Testis (tissue), 3 donors: Measurements from ENCODE around the gene PAK5. TPM values are rescaled to one million over a fixed set of nuclear protein-coding genes. Genes with fewer than 3 reads are reported as not detected.
A peak's percentile ranks its signal among the peaks of the same experiment; 100 is the strongest.

ENCODE experiments used
- DNase-seq: peaks from one replicate; pipeline ENCODE4 v3.0.0-alpha.2; 2019
- H3K27ac ChIP-seq, 2 donors: fragments of 200-600 bp; sonication (generic); one replicate each; pipeline ENCODE4 v1.5.1; 2019
- H3K27me3 ChIP-seq: fragments of 200-600 bp; sonication (generic); one replicate; pipeline ENCODE4 v1.5.1; 2019
- H3K36me3 ChIP-seq: fragments of 200-600 bp; sonication (generic); one replicate; pipeline ENCODE4 v1.5.1; 2017; ENCODE audit warnings: low read depth; ENCODE audit errors: missing control alignments
- H3K4me1 ChIP-seq: fragments of 200-600 bp; sonication (generic); one replicate; pipeline ENCODE4 v1.5.1; 2019
- H3K4me3 ChIP-seq, 2 donors: fragments of 200-600 bp; sonication (generic); one replicate each; pipeline ENCODE4 v1.5.1; 2017 to 2019
- H3K9me3 ChIP-seq: fragments of 200-600 bp; sonication (generic); one replicate; pipeline ENCODE4 v1.5.1; 2017
- POLR2A ChIP-seq: fragments of 450-650 bp; IDR thresholded peaks from one replicate; pipeline ENCODE4 v1.6.1; 2017; ENCODE audit warnings: antibody characterized with exemption, mild to moderate bottlenecking, moderate library complexity
- WGBS, 2 donors: methylation state at CpG; one replicate each; pipeline ENCODE4 v1.1.5; 2018; 5-methylcytosine and 5-hydroxymethylcytosine counted together
- intact Hi-C: fragments of 100-400 bp; cut with DNase I; formaldehyde crosslinking; loops from one replicate; pipeline ENCODE4 v1.15.1; 2023; ENCODE audit warnings: low total_unique reads
- polyA plus RNA-seq: library from polyadenylated mRNA; stranded (reverse); fragments of 350-450 nt; fragmentation: Illumina TruSeq; extraction: RNeasy Lipid Tissue Mini Kit (QIAGEN cat#74804); gene quantifications from one replicate; pipeline ENCODE4 v1.2.3, GENCODE V29; 2014; ENCODE audit warnings: low read depth, low replicate concordance; ENCODE audit not compliant: insufficient read depth
- total RNA-seq, 2 donors: library from RNA; depleted of rRNA; stranded (reverse); fragments of >200 nt; gene quantifications; one replicate each; pipeline ENCODE4 v1.2.3, GENCODE V29; 2016
- TF ChIP-seq, protein P1 (sequence below), 3 experiments: fragments of 450-650 bp in 2 of 3; fragments of 200-600 bp in 1 of 3; sonication (generic) in 1 of 3; IDR thresholded peaks; one replicate each; pipeline ENCODE4 v1.5.1; 2016 to 2019; ENCODE audit warnings: antibody characterized with exemption in 3 of 3, mild to moderate bottlenecking in 2 of 3, moderate library complexity in 1 of 3

The PAK5 gene
- total and polyA plus RNA-seq, 3 donors from 2014 or later: 0.21 to 0.87 (median 0.31) TPM

DNA sequence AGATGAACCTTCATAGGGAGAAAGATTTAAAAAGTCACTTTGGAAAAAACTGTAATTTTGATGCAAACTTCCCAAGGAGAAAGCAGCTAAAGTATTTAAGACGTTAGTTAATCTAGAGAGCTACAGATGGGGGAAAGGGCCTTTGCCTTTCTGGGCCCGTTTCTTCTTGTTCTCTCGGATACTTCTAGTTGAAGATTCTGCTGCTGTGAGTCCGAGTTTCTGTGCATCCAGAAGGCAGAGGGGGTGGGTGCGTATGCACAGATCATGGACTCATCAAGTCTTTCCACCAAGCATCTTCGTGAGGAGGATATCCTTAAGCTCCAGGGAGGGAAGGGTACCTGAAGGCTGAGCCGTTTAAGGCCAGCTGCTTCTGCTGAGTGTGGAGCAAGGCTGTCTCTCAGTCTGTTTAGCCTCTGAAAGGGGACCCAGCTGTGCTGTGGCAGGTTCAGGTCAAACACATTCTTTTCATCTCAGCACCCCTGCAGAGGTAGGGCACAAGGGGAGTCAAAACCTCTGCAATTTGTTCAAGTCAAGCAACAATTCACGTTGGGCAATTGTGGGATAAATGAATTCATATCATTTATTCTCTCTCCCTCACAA, 320.2 kb downstream of the PAK5 start:
- H3K4me1 ChIP-seq: peaks cover 12% of the 10 kb centered on the region
- H3K36me3 ChIP-seq: no peaks in the 10 kb centered on the region
- no peak for DNase-seq
- H3K27me3 ChIP-seq: no peaks in the 10 kb centered on the region
- H3K27ac ChIP-seq: no peak overlapping the region
- intact Hi-C loops: no loop called here
- no peaks in the 10 kb centered on the region for H3K9me3 ChIP-seq
- no peak overlapping the region for H3K4me3 ChIP-seq
- TF ChIP-seq, protein P1, sequence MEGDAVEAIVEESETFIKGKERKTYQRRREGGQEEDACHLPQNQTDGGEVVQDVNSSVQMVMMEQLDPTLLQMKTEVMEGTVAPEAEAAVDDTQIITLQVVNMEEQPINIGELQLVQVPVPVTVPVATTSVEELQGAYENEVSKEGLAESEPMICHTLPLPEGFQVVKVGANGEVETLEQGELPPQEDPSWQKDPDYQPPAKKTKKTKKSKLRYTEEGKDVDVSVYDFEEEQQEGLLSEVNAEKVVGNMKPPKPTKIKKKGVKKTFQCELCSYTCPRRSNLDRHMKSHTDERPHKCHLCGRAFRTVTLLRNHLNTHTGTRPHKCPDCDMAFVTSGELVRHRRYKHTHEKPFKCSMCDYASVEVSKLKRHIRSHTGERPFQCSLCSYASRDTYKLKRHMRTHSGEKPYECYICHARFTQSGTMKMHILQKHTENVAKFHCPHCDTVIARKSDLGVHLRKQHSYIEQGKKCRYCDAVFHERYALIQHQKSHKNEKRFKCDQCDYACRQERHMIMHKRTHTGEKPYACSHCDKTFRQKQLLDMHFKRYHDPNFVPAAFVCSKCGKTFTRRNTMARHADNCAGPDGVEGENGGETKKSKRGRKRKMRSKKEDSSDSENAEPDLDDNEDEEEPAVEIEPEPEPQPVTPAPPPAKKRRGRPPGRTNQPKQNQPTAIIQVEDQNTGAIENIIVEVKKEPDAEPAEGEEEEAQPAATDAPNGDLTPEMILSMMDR (IDR thresholded peaks at IDR 0.05): no peak
- TF ChIP-seq POLR2A: no peak
- WGBS, 2 donors: 46 to 57% methylated on average over 8 of the region's 8 CpGs

- WGBS, 2 donors: 58 to 72% methylated on average over 8 of the region's 8 CpGs
- Histone ChIP-seq H3K9me3 (no peaks in the 10 kb centered on the region), H3K4me3 (no peak overlapping the region), H3K27ac (no peak overlapping the region), H3K27me3 (no peaks in the 10 kb centered on the region), H3K4me1 (peaks cover 12% of the 10 kb centered on the region), H3K36me3 (no peaks in the 10 kb centered on the region)
- DNase-seq: no peak
- intact Hi-C loops: no loop called here
- TF ChIP-seq POLR2A: no peak
- TF ChIP-seq, protein P1 (IDR thresholded peaks at IDR 0.05): peak in 1 of 3 experiments; percentile 13
Measured at GRCh38 chr20:9517297-9518162, 321.3 kb downstream of the PAK5 start.

GRCh38 chr20:9516234-9516871, 322.5 kb downstream of the PAK5 start:
- Histone ChIP-seq H3K9me3 (no peaks in the 10 kb centered on the region), H3K4me3 (peak overlapping the region in 1 of 2 donors; percentile 35), H3K4me1 (peaks cover 12% of the 10 kb centered on the region), H3K27ac (no peak overlapping the region), H3K27me3 (no peaks in the 10 kb centered on the region), H3K36me3 (no peaks in the 10 kb centered on the region)
- intact Hi-C loops: no loop called here
- no peak for TF ChIP-seq POLR2A
- TF ChIP-seq, protein P1 (IDR thresholded peaks at IDR 0.05): no peak
- 8 to 10% methylated on average over 13 to 28 of the region's 28 CpGs for WGBS, 2 donors
- DNase-seq: no peak

GRCh38 chr20:9515741-9516233, 323.1 kb downstream of the PAK5 start:
- intact Hi-C loops: no loop called here
- H3K27me3 ChIP-seq: no peaks in the 10 kb centered on the region
- DNase-seq: no peak
- H3K4me3 ChIP-seq: peak overlapping the region in 1 of 2 donors; percentile 35
- no peak for TF ChIP-seq POLR2A
- TF ChIP-seq, protein P1 (IDR thresholded peaks at IDR 0.05): no peak
- 1 to 3% methylated on average over 15 to 38 of the region's 38 CpGs for WGBS, 2 donors
- H3K9me3 ChIP-seq: no peaks in the 10 kb centered on the region
- no peaks in the 10 kb centered on the region for H3K36me3 ChIP-seq
- H3K4me1 ChIP-seq: peaks cover 12% of the 10 kb centered on the region
- no peak overlapping the region for H3K27ac ChIP-seq
